Hepatocyte (in vitro differentiated cells): Measurements from ENCODE around the gene BIN1.

Experiments used
- EZH2 ChIP-seq: fragments of 200-600 bp; sonication (generic); IDR thresholded peaks from 2 replicates; pipeline ENCODE4 v1.6.1; 2016; ENCODE audit warnings: antibody characterized with exemption, mild to moderate bottlenecking, borderline replicate concordance
- EZH2phosphoT487 ChIP-seq: fragments of 200-600 bp; sonication (generic); IDR thresholded peaks from one replicate; pipeline ENCODE4 v1.6.1; 2018; ENCODE audit warnings: antibody characterized with exemption, mild to moderate bottlenecking, low read depth, moderate library complexity; ENCODE audit not compliant: unreplicated experiment, severe bottlenecking
- TF ChIP-seq, protein P1 (sequence below): fragments of 200-600 bp; sonication (generic); IDR thresholded peaks from 2 replicates; pipeline ENCODE4 v1.5.1; 2016; ENCODE audit warnings: antibody characterized with exemption, mild to moderate bottlenecking; ENCODE audit not compliant: poor library complexity

DNA sequence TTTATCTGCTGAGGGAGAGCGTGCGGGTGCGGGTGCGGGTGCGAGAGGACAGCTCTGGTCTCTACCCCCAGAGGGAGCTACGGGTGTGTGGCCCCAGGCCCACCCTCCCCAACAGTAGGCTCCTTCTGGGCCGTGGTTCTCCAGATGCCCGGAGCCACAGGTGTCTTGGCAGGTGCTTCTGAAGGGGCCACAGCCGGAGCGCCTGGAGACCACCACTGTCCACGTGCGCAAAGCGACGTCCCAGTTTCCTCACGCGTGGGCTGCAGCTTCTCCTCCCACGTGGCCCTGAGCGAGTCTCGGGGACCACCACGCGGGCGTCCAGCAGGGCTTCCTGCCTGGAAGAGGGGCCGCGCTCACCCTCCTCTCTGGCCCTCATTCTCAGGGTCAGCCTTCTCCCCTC lies 90.6 kb downstream of the BIN1 start:
- TF ChIP-seq, protein P1, sequence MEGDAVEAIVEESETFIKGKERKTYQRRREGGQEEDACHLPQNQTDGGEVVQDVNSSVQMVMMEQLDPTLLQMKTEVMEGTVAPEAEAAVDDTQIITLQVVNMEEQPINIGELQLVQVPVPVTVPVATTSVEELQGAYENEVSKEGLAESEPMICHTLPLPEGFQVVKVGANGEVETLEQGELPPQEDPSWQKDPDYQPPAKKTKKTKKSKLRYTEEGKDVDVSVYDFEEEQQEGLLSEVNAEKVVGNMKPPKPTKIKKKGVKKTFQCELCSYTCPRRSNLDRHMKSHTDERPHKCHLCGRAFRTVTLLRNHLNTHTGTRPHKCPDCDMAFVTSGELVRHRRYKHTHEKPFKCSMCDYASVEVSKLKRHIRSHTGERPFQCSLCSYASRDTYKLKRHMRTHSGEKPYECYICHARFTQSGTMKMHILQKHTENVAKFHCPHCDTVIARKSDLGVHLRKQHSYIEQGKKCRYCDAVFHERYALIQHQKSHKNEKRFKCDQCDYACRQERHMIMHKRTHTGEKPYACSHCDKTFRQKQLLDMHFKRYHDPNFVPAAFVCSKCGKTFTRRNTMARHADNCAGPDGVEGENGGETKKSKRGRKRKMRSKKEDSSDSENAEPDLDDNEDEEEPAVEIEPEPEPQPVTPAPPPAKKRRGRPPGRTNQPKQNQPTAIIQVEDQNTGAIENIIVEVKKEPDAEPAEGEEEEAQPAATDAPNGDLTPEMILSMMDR, result no peak
- no peak for TF ChIP-seq EZH2
- no peak for TF ChIP-seq EZH2phosphoT487
